H1 (cell line): Measurements from ENCODE around the gene SLC36A4. TPM values are rescaled to one million over a fixed set of nuclear protein-coding genes. Genes with fewer than 3 reads are reported as not detected.

Experiments used
- CHD7 ChIP-seq: fragments of 300-600 bp; sonication (generic); IDR thresholded peaks from 2 replicates; pipeline ENCODE4 v1.7.1; 2012; ENCODE audit warnings: low read length, moderate library complexity, mild to moderate bottlenecking, inconsistent platforms; ENCODE audit not compliant: insufficient replicate concordance
- EGR1 ChIP-seq: IDR thresholded peaks from 2 replicates; pipeline ENCODE4 v1.6.1; 2011; ENCODE audit warnings: low read depth, low read length, borderline replicate concordance
- polyA plus RNA-seq, 7 experiments: library from polyadenylated mRNA; depleted of rRNA in 3 of 7; stranded (reverse) in 5 of 7; unstranded in 2 of 7; fragments of >200 nt in 5 of 7; fragments of 200-250 nt in 2 of 7; gene quantifications; 1 replicate in 5 of 7; 2 replicates in 1 of 7; 4 replicates in 1 of 7; pipeline versions ENCODE4 v1.2.1 to v1.2.3, GENCODE V29; 2011 to 2013; ENCODE audit warnings: missing spikeins in 2 of 7, mixed read lengths in 2 of 7
- total RNA-seq: library from RNA; stranded (reverse); fragmentation: NEBNext Ultra II Directional; extraction: Animal tissue kit (Norgen Biotek cat#: 25700); gene quantifications from 2 replicates; pipeline ENCODE4 v1.2.1, GENCODE V29; 2021
- TF ChIP-seq, protein P1 (sequence below), 3 experiments: IDR thresholded peaks; 1 replicate in 2 of 3; 2 replicates in 1 of 3; pipeline versions ENCODE4 v1.5.1 to v1.6.1; 2011; ENCODE audit warnings: low read length in 3 of 3, mild to moderate bottlenecking in 3 of 3, inconsistent platforms in 2 of 3, low read depth in 1 of 3, moderate library complexity in 1 of 3; ENCODE audit not compliant: insufficient read depth in 1 of 3; ENCODE audit errors: control extremely low read depth in 1 of 3
- TF ChIP-seq, protein P2 (sequence below): IDR thresholded peaks from 2 replicates; pipeline ENCODE4 v1.6.1; 2012; ENCODE audit warnings: inconsistent platforms

Gene SLC36A4
- total and polyA plus RNA-seq, 2 of the 8 experiments (the other 6 are each of a cell fraction or from before 2014, with no cell fraction given): 10.2 to 22.7 TPM

GRCh38 chr11:93169950-93170561 is 27.7 kb downstream of the SLC36A4 start (continued):
- TF ChIP-seq CHD7 (no peak), EGR1 (no peak)
- TF ChIP-seq, protein P1, sequence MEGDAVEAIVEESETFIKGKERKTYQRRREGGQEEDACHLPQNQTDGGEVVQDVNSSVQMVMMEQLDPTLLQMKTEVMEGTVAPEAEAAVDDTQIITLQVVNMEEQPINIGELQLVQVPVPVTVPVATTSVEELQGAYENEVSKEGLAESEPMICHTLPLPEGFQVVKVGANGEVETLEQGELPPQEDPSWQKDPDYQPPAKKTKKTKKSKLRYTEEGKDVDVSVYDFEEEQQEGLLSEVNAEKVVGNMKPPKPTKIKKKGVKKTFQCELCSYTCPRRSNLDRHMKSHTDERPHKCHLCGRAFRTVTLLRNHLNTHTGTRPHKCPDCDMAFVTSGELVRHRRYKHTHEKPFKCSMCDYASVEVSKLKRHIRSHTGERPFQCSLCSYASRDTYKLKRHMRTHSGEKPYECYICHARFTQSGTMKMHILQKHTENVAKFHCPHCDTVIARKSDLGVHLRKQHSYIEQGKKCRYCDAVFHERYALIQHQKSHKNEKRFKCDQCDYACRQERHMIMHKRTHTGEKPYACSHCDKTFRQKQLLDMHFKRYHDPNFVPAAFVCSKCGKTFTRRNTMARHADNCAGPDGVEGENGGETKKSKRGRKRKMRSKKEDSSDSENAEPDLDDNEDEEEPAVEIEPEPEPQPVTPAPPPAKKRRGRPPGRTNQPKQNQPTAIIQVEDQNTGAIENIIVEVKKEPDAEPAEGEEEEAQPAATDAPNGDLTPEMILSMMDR (IDR thresholded peaks at IDR 0.05; ENCODE audit: control extremely low read depth in 1 of 3, insufficient read depth in 1 of 3, low read depth in 1 of 3, low read length in 3 of 3): peak in 1 of 3 experiments; percentile 36; a peak in 2 of 4 replicates
- TF ChIP-seq, protein P2, sequence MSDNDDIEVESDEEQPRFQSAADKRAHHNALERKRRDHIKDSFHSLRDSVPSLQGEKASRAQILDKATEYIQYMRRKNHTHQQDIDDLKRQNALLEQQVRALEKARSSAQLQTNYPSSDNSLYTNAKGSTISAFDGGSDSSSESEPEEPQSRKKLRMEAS: no peak
